IPS-NIHi11 (cell line): ENCODE measurements around the gene EGFR.

Source experiments
- DNase-seq: peaks from one replicate; pipeline ENCODE4 v3.0.0; 2012; ENCODE audit warnings: mixed read lengths, low spot score

EGFR gene

GRCh38 chr7:55127622-55128081 is 108.8 kb downstream of the EGFR start:
- DNase-seq, result no peak

- no peak for DNase-seq
Observed at GRCh38 chr7:55128693-55129394, 110.0 kb downstream of the EGFR start.

- no peak for DNase-seq
Observed at GRCh38 chr7:55129541-55130394, 111.0 kb downstream of the EGFR start.

- no peak for DNase-seq
Observed at GRCh38 chr7:55130395-55131141, 111.8 kb downstream of the EGFR start.

GRCh38 chr7:55131142-55131929 is 112.5 kb downstream of the EGFR start:
- no peak for DNase-seq

- DNase-seq, result no peak
Observed at GRCh38 chr7:55132550-55132889, 113.7 kb downstream of the EGFR start.

- no peak for DNase-seq
Observed at GRCh38 chr7:55132890-55133551, 114.2 kb downstream of the EGFR start.

GRCh38 chr7:55133630-55134358 is 115.0 kb downstream of the EGFR start:
- no peak for DNase-seq

GRCh38 chr7:55134359-55134725 is 115.5 kb downstream of the EGFR start:
- no peak for DNase-seq

- DNase-seq, result no peak
Observed at GRCh38 chr7:55134786-55135185, 116.0 kb downstream of the EGFR start.

- DNase-seq, result no peak
Observed at GRCh38 chr7:55135462-55135861, 116.6 kb downstream of the EGFR start.

- no peak for DNase-seq
Observed at GRCh38 chr7:55138663-55139062, 119.8 kb downstream of the EGFR start.

- DNase-seq, result no peak
Observed at GRCh38 chr7:55140221-55140940, 121.6 kb downstream of the EGFR start.

GRCh38 chr7:55140941-55141278 is 122.1 kb downstream of the EGFR start:
- DNase-seq, result no peak

- DNase-seq, result no peak
Observed at GRCh38 chr7:55142919-55143600, 124.2 kb downstream of the EGFR start.

- peak; percentile 73 for DNase-seq
Observed at GRCh38 chr7:55144333-55145317, 125.8 kb downstream of the EGFR start.

- no peak for DNase-seq
Observed at GRCh38 chr7:55145606-55146005, 126.8 kb downstream of the EGFR start.

GRCh38 chr7:55147101-55147500 is 128.3 kb downstream of the EGFR start:
- DNase-seq, result no peak
